BJ (cell line): ENCODE measurements around the gene CACNA2D2. TPM values are rescaled to one million over a fixed set of nuclear protein-coding genes. Genes with fewer than 3 reads are reported as not detected.

Experiments
- CTCF ChIA-PET: fragments of 350-600 bp; formaldehyde crosslinking; extraction: SDS; loops from one replicate; lab custom pipeline; 2021; ENCODE audit warnings: antibody characterized with exemption, inconsistent platforms; lab: Yijun Ruan, JAX
- POLR2A ChIA-PET: fragments of 300-600 bp; sonication (Branson Sonifier 250); formaldehyde crosslinking; extraction: SDS; loops from one replicate; lab custom pipeline; 2021; ENCODE audit warnings: antibody characterized with exemption; lab: Charles Lee
- DNase-seq: peaks from one replicate; pipeline ENCODE4 v3.0.0-alpha.2; 2011; ENCODE audit warnings: low read depth
- H3K27me3 ChIP-seq: 2 replicates; pipeline ENCODE4 v1.6.0; 2011; ENCODE audit warnings: low read length; ENCODE audit not compliant: control insufficient read depth, insufficient read depth
- H3K36me3 ChIP-seq: 2 replicates; pipeline ENCODE4 v1.5.1; 2011; ENCODE audit warnings: low read length; ENCODE audit not compliant: control insufficient read depth, insufficient read depth
- H3K4me3 ChIP-seq: 2 replicates; pipeline ENCODE4 v1.5.1; 2011; ENCODE audit warnings: low read depth, mild to moderate bottlenecking, control low read depth, low read length
- polyA plus RNA-seq: library from polyadenylated mRNA; depleted of rRNA; stranded (reverse); fragments of >200 nt; gene quantifications from 2 replicates; pipeline ENCODE4 v1.2.3, GENCODE V29; 2011; rRNA removed
- small RNA-seq: library from RNA; depleted of rRNA; stranded (forward); fragments of <200 nt; gene quantifications from one replicate; pipeline ENCODE3, GENCODE V24; 2012; ENCODE audit warnings: low replicate concordance, low read depth; ENCODE audit not compliant: insufficient read length
- TF ChIP-seq, protein P1 (sequence below): IDR thresholded peaks from 2 replicates; pipeline ENCODE4 v1.5.1; 2011; ENCODE audit warnings: low read depth, mild to moderate bottlenecking, control low read depth, inconsistent platforms, low read length, moderate library complexity; ENCODE audit not compliant: insufficient read depth

The CACNA2D2 gene
- polyA plus RNA-seq, 1 experiment, result 0.11 TPM

DNA sequence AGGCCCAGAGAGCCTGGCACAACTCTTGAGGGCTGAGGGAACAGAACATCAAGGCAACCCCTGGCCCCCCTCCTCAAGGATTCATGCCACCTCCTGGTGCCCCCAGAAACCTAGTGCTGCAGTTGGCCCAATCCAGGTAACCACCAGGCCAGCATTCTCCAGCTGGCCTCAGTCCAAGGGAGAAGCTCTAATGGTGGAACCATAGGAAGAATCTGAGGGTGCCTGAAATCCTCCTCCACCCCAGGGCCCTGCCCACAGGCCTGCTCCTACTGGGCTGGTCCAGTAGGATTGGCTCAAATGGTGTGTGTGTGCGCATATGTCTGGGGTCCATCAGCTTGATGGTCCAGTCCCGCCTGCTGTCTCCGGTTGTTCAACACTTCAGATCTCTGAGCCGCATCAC lies 188.6 kb downstream of the CACNA2D2 start:
- H3K27me3 ChIP-seq, result no peaks in the 10 kb centered on the region
- no peak for DNase-seq
- H3K4me3 ChIP-seq, result no peak overlapping the region
- CTCF ChIA-PET, result interaction anchor here (0.6 to 3.0 kb wide), 3 partner anchors 9 to 270 kb away, joined by 3 to 15 read pairs (median 3); partner anchors contain the start of genes HYAL2, HYAL3 and NAA80
- TF ChIP-seq, protein P1, sequence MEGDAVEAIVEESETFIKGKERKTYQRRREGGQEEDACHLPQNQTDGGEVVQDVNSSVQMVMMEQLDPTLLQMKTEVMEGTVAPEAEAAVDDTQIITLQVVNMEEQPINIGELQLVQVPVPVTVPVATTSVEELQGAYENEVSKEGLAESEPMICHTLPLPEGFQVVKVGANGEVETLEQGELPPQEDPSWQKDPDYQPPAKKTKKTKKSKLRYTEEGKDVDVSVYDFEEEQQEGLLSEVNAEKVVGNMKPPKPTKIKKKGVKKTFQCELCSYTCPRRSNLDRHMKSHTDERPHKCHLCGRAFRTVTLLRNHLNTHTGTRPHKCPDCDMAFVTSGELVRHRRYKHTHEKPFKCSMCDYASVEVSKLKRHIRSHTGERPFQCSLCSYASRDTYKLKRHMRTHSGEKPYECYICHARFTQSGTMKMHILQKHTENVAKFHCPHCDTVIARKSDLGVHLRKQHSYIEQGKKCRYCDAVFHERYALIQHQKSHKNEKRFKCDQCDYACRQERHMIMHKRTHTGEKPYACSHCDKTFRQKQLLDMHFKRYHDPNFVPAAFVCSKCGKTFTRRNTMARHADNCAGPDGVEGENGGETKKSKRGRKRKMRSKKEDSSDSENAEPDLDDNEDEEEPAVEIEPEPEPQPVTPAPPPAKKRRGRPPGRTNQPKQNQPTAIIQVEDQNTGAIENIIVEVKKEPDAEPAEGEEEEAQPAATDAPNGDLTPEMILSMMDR, result no peak
- POLR2A ChIA-PET, result interaction anchor here (0.5 kb wide), 1 partner anchor 19 kb away, joined by 5 read pairs; no protein-coding TSS in a partner anchor
- peaks cover 20% of the 10 kb centered on the region for H3K36me3 ChIP-seq

DNA sequence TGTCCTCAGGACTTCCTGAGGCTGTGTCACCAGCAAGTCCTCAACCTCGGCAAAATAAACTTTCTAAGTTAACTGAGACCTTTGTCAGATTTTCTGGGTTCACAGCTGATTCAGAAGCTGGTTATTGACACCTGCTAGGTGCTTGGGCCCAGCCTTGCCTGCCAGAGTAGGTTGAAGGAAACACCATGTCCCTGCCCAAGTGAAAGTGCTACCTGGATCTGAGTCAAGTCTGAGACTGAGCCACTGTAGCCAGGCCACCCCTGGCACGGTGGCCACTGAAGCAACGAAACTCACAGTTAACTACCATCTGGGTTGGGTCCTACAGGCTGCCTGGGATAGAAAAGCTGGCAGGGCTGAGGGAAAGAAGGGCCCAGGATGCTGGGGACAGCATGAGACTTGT lies 189.1 kb downstream of the CACNA2D2 start:
- TF ChIP-seq, protein P1, result no peak
- peaks cover 20% of the 10 kb centered on the region for H3K36me3 ChIP-seq
- ChIA-PET POLR2A (no interaction called here), CTCF (interaction anchor here (0.9 to 3.0 kb wide), 2 partner anchors 10 to 15 kb away, joined by 3 to 15 read pairs; partner anchors contain the start of genes HYAL2, HYAL3 and NAA80)
- no peak for DNase-seq
- H3K27me3 ChIP-seq, result no peaks in the 10 kb centered on the region
- H3K4me3 ChIP-seq, result no peak overlapping the region

Small RNA genes within 50 kb of the gene (small RNA-seq; reads per million reads assigned to genes)
- gene RNA5SP131, result not detected

Other genes starting within 250 kb of the CACNA2D2 start
- 32.7 and 59.0 TPM in 2 replicates for gene SEMA3B, start 234.5 kb downstream of the CACNA2D2 start, polyA plus RNA-seq
- gene LSMEM2, start 224.5 kb downstream of the CACNA2D2 start, polyA plus RNA-seq, result not detected in 2 replicates
- 22.0 and 56.7 TPM in 2 replicates for gene IFRD2, start 211.2 kb downstream of the CACNA2D2 start, polyA plus RNA-seq
- 7.1 and 8.5 TPM in 2 replicates for gene HYAL3, start 204.2 kb downstream of the CACNA2D2 start, polyA plus RNA-seq
- gene NAA80, start 204.2 kb downstream of the CACNA2D2 start, polyA plus RNA-seq, result 3.6 and 5.8 TPM in 2 replicates
- 0.10 and 0.12 TPM in 2 replicates for gene HYAL1, start 200.1 kb downstream of the CACNA2D2 start, polyA plus RNA-seq
- 40.4 and 63.2 TPM in 2 replicates for gene HYAL2, start 180.9 kb downstream of the CACNA2D2 start, polyA plus RNA-seq
- 33.8 and 38.9 TPM in 2 replicates for gene TUSC2, start 175.4 kb downstream of the CACNA2D2 start, polyA plus RNA-seq
- 55.2 and 80.2 TPM in 2 replicates for gene RASSF1, start 162.8 kb downstream of the CACNA2D2 start, polyA plus RNA-seq
- 0.65 and 1.3 TPM in 2 replicates for gene ZMYND10, start 157.9 kb downstream of the CACNA2D2 start, polyA plus RNA-seq
- gene NPRL2, start 152.9 kb downstream of the CACNA2D2 start, polyA plus RNA-seq, result 31.4 and 45.0 TPM in 2 replicates
- 22.3 and 39.3 TPM in 2 replicates for gene CYB561D2, start 152.8 kb downstream of the CACNA2D2 start, polyA plus RNA-seq
- gene TMEM115, start 144.1 kb downstream of the CACNA2D2 start, polyA plus RNA-seq, result 47.0 and 75.4 TPM in 2 replicates
- 16.8 and 30.4 TPM in 2 replicates for gene C3orf18, start 64.1 kb upstream of the CACNA2D2 start, polyA plus RNA-seq
- 14.4 and 21.3 TPM in 2 replicates for gene HEMK1, start 65.9 kb upstream of the CACNA2D2 start, polyA plus RNA-seq
- gene CISH, start 108.1 kb upstream of the CACNA2D2 start, polyA plus RNA-seq, result 1.1 and 2.6 TPM in 2 replicates
- gene MAPKAPK3, start 113.5 kb upstream of the CACNA2D2 start, polyA plus RNA-seq, result 34.9 and 53.5 TPM in 2 replicates
- gene DOCK3, start 171.3 kb upstream of the CACNA2D2 start, polyA plus RNA-seq, result 0.09 and 0.11 TPM in 2 replicates